Prostate gland (tissue), 2 donors: ENCODE results near the gene SURF6.

Source experiments
- CTCF ChIP-seq, 4 experiments: fragments of 200-600 bp in 2 of 4; fragments of 450-650 bp in 2 of 4; sonication (generic) in 2 of 4; IDR thresholded peaks; 1 replicate in 3 of 4; 2 replicates in 1 of 4; pipeline ENCODE4 v1.5.1; 2016 to 2019; ENCODE audit warnings: antibody characterized with exemption in 4 of 4, mild to moderate bottlenecking in 2 of 4, moderate library complexity in 2 of 4
- POLR2A ChIP-seq: fragments of 450-650 bp; IDR thresholded peaks from one replicate; pipeline ENCODE4 v1.6.1; 2016; ENCODE audit warnings: antibody characterized with exemption, mild to moderate bottlenecking

DNA sequence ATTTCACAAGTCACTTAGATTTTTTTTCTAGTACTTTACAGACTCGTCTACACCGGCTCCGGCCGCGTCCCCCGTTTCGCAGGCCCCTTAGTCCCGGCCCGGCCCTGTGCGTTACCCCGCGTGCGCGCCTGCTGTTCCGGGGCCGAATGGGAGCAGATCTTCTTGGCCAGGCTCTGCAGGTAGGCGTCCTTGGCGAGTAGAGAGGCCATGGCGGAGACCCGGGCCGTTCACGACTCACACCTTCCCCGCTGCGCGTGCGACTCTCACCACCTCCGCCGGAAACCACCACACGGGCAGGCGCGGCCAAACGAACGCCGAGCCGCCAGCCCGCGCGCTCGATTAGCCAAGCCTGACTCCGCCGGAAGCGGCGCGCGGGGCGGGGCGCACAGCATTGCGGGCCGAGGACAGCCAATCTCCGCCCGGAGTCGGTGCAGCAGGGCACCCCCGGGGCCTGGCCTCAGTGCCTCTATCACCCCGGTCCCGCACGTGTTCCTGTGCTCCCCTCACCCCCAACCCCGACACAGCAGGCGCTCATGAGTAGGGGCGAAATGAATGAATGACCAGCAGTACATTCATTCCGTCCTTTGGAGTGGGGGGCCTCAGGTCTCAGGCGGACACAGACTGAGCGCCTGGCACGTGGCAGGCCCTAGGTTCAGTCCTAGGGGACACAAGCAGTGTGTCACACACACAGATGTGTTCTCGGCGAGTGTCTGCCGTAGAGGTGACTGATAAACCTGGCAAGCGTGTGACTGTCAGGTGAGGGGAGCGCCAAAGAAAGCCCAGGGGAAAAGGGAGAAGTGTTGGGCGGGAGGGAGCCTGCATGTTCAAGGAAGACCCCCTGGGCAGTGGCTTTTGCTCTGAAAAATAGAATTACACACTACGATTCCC, at the start of gene SURF6:
- peak in 2 of 4 experiments; percentile 31 to 40 for TF ChIP-seq CTCF (IDR thresholded peaks at IDR 0.05)
- TF ChIP-seq POLR2A: peak; percentile 43
